NCI-H2227 (cell line): ENCODE results near the gene OR51B2.

Experiments used
- DNase-seq: peaks from one replicate; lab custom pipeline; 2025; ENCODE audit not compliant: unreplicated experiment; lab: John Stamatoyannopoulos, UW

OR51B2 gene

GRCh38 chr11:5284637-5285036, 39.5 kb downstream of the OR51B2 start:
- DNase-seq: no peak

- DNase-seq: no peak
Measured at GRCh38 chr11:5283882-5284281, 40.2 kb downstream of the OR51B2 start.

- DNase-seq: no peak
Measured at GRCh38 chr11:5283086-5283485, 41.0 kb downstream of the OR51B2 start.

- DNase-seq: no peak
Measured at GRCh38 chr11:5282628-5283027, 41.5 kb downstream of the OR51B2 start.

- no peak for DNase-seq
Measured at GRCh38 chr11:5281596-5281995, 42.5 kb downstream of the OR51B2 start.

- no peak for DNase-seq
Measured at GRCh38 chr11:5280582-5281102, 43.5 kb downstream of the OR51B2 start.

GRCh38 chr11:5279471-5280090, 44.5 kb downstream of the OR51B2 start:
- no peak for DNase-seq

- no peak for DNase-seq
Measured at GRCh38 chr11:5277807-5278382, 46.2 kb downstream of the OR51B2 start.

GRCh38 chr11:5276697-5277096, 47.4 kb downstream of the OR51B2 start:
- no peak for DNase-seq

GRCh38 chr11:5275369-5276110, 48.6 kb downstream of the OR51B2 start:
- DNase-seq: no peak

GRCh38 chr11:5274395-5274794, 49.7 kb downstream of the OR51B2 start:
- no peak for DNase-seq
